ENCODE data around the gene IRS1.

GRCh38 chr2:226835420-226835795 is 35.8 kb upstream of the IRS1 start:
- TF ChIP-seq CTCF (conservative IDR thresholded peaks at IDR 0.05; ENCODE audit: low read depth, low read length) (no peak), EZH2 (IDR thresholded peaks at IDR 0.05; ENCODE audit: low read length, unreplicated experiment) (no peak)

Data from PC-3 (cell line).